ENCODE results near the gene SPTSSB.

DNA sequence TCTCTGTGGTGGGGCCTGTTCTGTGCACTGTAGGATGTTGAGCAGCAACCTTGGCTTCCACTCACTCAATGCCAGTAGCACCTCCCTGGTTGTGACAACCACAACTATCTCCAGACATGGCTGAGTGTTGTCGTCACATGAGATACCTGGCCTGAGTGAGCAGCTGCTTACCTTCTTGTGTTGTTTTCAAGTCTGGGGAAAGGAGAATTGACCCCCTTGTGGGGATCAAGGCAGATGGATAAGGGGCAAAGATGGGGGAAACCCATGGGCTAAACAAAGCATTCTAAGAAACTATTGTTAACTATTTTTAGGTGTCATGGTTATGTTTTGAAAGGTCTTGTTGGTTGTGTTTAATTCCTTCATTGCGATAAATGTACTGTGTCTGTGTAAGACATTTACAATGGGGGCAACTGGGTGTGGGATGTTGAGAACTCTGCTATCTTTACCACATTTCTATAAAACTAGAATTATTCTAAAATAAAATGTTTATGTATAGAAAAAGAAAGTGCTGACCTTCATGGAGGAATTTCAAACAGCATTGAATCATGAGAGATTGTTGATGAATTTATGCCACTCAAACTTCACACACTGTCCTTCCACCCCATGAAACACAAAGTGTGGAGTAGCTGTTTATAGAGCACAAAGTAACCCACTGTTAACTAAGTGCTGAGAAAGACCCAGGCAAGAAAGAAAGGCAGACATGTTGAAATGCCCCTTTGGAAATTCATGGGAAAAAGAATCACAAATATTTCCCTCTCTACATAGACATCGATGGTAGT, 48.4 kb upstream of the SPTSSB start:
- no peak for TF ChIP-seq POLR2AphosphoS5 (IDR thresholded peaks at IDR 0.05; ENCODE audit: low read depth, low read length)
- no peak for TF ChIP-seq POLR2A (IDR thresholded peaks at IDR 0.05; ENCODE audit: low read depth, low read length)
- TF ChIP-seq TAF1 (IDR thresholded peaks at IDR 0.05; ENCODE audit: borderline replicate concordance, low read depth, low read length): no peak
